AG09309 (cell line): ENCODE measurements around the gene OR6C65.
"Not testable (repeated sequence)": the region's sequence is repeated elsewhere in the genome, so short reads cannot be mapped to it uniquely, and the experiment has no call there.

Experiments
- DNase-seq: peaks from one replicate; pipeline ENCODE4 v3.0.0-alpha.2; 2010; ENCODE audit warnings: low read depth
- H3K4me3 ChIP-seq: 2 replicates; pipeline ENCODE4 v1.5.1; 2011; ENCODE audit warnings: mild to moderate bottlenecking, low read depth, low read length, moderate library complexity; ENCODE audit not compliant: control insufficient read depth
- TF ChIP-seq, protein P1 (sequence below): IDR thresholded peaks from 2 replicates; pipeline ENCODE4 v1.5.1; 2011; ENCODE audit warnings: mild to moderate bottlenecking, low read depth, low read length, inconsistent platforms; ENCODE audit not compliant: insufficient read depth, control insufficient read depth; ENCODE audit errors: missing control alignments

The OR6C65 gene

DNA sequence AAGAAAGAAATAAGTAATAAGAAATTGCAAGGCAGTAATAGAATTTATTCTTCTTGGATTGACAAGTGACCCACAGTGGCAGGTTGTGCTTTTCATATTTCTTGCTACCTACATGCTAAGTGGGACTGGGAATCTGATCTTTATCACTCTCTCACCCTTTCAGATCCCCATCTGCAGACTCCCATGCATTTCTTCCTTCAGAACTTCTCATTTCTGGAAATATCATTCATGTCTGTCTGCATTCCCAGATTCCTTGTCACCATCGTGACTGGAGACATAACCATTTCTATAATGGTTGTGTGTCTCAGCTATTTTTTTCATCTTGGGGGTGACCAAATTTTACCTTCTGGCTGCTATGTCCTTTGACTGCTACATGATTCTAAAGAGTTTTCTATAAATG, 4.0 kb upstream of the OR6C65 start:
- no peak for DNase-seq
- TF ChIP-seq, protein P1, sequence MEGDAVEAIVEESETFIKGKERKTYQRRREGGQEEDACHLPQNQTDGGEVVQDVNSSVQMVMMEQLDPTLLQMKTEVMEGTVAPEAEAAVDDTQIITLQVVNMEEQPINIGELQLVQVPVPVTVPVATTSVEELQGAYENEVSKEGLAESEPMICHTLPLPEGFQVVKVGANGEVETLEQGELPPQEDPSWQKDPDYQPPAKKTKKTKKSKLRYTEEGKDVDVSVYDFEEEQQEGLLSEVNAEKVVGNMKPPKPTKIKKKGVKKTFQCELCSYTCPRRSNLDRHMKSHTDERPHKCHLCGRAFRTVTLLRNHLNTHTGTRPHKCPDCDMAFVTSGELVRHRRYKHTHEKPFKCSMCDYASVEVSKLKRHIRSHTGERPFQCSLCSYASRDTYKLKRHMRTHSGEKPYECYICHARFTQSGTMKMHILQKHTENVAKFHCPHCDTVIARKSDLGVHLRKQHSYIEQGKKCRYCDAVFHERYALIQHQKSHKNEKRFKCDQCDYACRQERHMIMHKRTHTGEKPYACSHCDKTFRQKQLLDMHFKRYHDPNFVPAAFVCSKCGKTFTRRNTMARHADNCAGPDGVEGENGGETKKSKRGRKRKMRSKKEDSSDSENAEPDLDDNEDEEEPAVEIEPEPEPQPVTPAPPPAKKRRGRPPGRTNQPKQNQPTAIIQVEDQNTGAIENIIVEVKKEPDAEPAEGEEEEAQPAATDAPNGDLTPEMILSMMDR, result no peak
- no peak overlapping the region for H3K4me3 ChIP-seq

GRCh38 chr12:55407866-55408265, 7.5 kb downstream of the OR6C65 start:
- no peak for DNase-seq
- H3K4me3 ChIP-seq, result no peak overlapping the region
- TF ChIP-seq, protein P1, result no peak

DNA sequence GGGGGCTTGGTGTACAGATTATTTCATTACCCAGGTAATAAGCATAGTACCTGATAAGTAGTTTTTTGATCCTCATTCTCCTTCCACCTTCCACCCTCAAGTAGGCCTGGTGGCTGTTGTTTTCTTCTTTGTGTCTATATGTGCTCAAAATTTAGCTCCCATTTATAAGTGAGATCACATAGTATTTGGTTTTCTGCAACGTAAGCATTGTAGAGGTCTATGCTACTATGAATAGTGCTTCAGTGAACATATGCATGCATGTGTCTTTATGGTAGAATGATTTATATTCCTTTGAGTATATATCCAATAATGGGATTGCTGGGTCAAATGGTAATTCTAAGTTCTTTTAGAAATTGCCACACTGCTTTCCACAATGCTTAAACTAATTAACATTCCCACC, 8.8 kb downstream of the OR6C65 start:
- H3K4me3 ChIP-seq, DNase-seq: not testable (repeated sequence)

DNA sequence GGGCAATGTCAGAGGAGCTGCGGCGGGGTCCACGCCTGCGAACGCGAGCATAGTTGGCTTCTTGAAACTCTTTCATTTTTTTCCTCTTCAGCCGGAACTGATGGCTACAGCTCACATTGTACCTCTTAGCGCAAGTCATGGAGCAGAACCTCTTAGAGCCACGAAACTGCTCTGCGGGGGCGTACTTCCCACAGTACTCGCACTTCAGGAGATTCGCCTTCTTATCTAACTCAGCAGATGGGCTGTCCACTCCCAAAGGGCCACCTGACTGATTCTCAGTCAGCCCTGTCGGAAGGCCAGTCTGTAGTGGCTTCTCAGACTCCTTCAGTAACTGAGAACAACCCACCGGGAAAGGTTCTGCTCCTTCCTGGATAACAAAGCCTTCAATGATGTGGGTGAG, 11.8 kb downstream of the OR6C65 start:
- DNase-seq, H3K4me3 ChIP-seq: not testable (repeated sequence)

DNA sequence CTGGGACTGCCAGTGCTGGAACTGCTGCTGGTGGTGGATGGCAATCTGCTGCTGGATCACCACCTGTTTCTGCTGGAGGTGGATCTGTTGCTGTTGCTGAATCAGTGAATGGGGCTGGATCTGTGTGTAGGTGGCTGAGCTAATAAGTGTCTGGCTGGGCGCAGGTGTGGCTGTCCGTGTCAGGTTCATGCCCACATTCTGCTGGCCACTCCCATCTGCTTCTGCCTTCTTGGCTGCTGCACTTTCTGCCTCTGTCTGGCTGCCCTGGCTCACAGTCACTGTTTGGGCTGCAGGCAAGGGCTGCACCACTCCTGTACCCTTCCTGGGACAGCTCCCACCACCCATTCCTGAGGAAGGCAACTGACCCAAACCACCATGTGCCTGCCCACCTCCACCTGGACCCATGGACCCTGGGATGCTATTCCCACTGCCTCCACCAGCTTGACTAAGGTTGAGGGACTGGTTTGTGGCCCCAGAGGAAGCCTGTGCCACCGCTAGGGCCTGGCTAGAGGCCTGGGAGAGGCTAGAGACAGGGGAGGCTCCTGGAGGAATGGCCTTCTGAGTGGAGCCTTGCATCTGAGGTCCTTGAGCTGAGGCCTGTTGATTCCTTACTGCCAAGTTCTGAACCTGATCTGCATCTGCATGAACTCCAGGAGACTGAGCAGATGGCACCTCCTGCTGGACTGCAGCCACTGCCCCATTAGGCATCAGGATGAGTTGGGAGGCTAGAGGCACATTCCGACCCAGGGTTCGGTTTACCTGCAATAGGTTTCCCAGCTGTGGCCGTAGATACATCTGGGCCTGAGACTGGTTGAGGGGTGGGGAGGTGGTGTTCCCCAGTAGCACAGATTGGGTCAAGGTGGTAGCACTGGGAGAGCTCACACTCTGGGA, 13.4 kb downstream of the OR6C65 start:
- not testable (repeated sequence) for DNase-seq, H3K4me3 ChIP-seq

DNA sequence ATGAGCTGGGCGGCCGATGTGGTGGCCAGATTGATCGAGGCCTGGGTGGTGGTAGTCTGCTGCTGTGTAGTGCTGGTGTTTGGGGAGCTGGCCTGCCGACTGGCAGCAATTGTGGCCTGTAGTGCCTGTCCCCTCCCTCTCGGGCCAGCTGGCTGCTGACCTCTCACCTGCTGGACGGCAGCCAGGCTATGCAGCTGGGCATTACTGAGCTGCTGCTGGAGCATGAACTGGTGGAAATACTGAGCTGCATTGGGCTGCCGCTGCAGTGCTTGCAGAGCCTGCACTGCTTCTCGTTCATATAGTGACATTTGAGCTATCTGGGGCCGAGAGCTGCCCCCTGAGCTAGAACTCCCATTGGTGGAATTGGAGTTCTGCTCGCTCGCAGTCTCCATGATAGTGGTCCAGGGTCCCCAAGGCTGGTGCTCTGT, 14.1 kb downstream of the OR6C65 start:
- not testable (repeated sequence) for H3K4me3 ChIP-seq, DNase-seq

- not testable (repeated sequence) for DNase-seq, H3K4me3 ChIP-seq
Measured at GRCh38 chr12:55414889-55415288, 14.6 kb downstream of the OR6C65 start.

DNA sequence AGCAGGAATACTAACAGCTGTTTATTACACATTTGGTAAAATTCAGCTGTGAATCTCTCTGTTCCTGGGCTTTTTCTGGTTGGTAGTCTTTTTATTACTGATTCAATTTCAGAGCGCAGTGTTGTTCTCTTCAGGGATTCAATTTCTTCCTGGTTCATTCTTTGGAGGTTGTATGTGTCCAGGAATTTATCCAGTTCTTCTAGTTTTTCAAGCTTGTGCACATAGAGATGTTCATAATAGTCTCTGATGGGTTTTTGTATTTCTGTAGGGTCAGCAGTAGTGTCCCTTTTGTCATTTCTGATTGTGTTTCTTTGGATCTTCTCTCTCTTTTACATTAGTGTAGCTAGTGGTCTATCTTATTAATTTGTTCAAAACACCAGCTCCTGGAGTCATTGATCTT, 16.6 kb downstream of the OR6C65 start:
- H3K4me3 ChIP-seq, result no peak overlapping the region
- TF ChIP-seq, protein P1, result no peak
- DNase-seq, result no peak

DNA sequence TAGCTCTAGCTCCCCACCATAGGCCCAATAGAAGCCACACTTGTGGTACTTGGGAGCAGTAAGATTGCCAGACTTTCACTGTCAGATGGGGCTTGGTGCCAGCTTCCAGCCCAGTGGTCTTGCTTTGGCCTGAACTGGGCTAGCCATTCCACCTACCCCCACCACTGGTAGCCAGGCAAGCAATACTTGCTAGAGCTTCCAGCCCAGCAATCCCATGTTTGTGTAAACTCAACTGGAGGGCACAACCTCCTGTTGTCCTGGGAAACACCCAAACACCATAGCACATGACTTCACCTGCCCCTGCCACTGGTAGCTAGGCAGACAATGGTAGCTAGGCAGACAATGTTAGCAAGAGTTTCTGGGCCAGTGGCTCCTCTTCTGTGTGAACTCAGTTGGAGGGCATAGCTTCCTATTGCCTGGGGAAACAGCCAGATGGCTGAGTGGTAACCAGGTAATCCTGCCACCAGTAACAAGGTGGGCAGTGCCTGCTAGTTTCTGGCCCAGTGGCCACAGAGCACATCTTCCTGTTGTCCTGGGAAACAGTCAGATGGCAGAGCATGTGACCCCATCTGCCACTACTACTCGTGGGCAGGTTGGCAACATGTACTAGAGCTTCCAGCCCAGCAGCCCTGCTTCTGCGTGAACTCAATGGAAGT, 20.1 kb downstream of the OR6C65 start:
- no peak for DNase-seq
- H3K4me3 ChIP-seq, result no peak overlapping the region
- TF ChIP-seq, protein P1, result no peak
